OCI-LY7 (cell line): ENCODE results near the gene MYLK.

Experiments used
- EZH2phosphoT487 ChIP-seq: fragments of 200-600 bp; sonication (generic); IDR thresholded peaks from 2 replicates; pipeline ENCODE4 v1.6.1; 2018; ENCODE audit warnings: low read depth, borderline replicate concordance, mild to moderate bottlenecking, mixed run types, antibody characterized with exemption, low read length, moderate library complexity, mixed read lengths
- TF ChIP-seq, protein P1 (sequence below): fragments of 200-600 bp; sonication (generic); conservative IDR thresholded peaks from 2 replicates; pipeline ENCODE4 v1.5.1; 2014; ENCODE audit warnings: mild to moderate bottlenecking, antibody characterized with exemption, low read length, moderate library complexity, mixed read lengths

DNA sequence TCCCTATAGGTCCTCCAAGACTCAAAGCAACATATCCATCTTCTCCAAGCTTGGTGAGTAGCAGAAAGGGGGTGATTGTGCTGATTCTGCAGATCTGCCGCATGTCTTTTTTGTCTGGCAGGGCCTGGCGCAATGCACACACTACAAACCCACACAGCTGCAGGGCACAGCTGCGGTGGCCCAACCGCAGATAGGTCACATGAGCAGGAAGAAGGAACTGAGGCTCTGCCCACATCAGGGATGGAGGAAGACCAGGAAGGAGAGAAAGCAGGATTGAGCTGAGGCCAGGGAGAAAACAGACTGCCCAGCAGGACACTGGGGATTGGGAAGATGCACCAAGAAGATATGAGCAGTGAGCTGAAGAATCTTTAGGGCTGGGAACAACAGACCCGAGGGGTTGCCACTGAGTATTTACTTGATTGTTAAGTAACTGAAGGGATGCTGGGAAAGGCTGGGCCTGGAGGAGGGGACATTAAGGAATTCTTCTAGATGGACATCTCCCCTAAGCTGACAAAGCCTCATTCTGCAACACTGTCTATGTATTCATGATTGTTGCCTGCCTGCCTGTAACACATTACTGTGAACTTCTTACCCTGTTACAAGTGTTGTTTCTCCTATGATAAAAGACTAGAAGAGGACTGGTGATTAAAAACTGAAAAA is 126.7 kb downstream of the MYLK start:
- TF ChIP-seq, protein P1, sequence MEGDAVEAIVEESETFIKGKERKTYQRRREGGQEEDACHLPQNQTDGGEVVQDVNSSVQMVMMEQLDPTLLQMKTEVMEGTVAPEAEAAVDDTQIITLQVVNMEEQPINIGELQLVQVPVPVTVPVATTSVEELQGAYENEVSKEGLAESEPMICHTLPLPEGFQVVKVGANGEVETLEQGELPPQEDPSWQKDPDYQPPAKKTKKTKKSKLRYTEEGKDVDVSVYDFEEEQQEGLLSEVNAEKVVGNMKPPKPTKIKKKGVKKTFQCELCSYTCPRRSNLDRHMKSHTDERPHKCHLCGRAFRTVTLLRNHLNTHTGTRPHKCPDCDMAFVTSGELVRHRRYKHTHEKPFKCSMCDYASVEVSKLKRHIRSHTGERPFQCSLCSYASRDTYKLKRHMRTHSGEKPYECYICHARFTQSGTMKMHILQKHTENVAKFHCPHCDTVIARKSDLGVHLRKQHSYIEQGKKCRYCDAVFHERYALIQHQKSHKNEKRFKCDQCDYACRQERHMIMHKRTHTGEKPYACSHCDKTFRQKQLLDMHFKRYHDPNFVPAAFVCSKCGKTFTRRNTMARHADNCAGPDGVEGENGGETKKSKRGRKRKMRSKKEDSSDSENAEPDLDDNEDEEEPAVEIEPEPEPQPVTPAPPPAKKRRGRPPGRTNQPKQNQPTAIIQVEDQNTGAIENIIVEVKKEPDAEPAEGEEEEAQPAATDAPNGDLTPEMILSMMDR = no peak
- no peak for TF ChIP-seq EZH2phosphoT487
